CD14-positive monocyte (primary cell): ENCODE results near the gene EML3. TPM values are rescaled to one million over a fixed set of nuclear protein-coding genes. Genes with fewer than 3 reads are reported as not detected.

ENCODE experiments used
- DNase-seq, 3 donors: peaks; one replicate each; pipeline ENCODE4 v3.0.0-alpha.2; 2011 to 2022
- H2AFZ ChIP-seq: 2 replicates; pipeline ENCODE4 v1.6.0; 2012; ENCODE audit warnings: mild to moderate bottlenecking, low read depth, low read length, inconsistent platforms; ENCODE audit not compliant: insufficient read depth, poor library complexity, severe bottlenecking
- H3K27ac ChIP-seq, 2 donors: 1 replicate in 1 of 2; 2 replicates in 1 of 2; pipeline ENCODE4 v1.5.1; 2012 to 2013; ENCODE audit warnings: low read length in 2 of 2, control low read depth in 1 of 2, inconsistent platforms in 1 of 2, low read depth in 1 of 2, mild to moderate bottlenecking in 1 of 2
- H3K27me3 ChIP-seq, 2 donors: one replicate each; pipeline versions ENCODE4 v1.6.0 to v1.6.1; 2011 to 2013; ENCODE audit warnings: low read length in 2 of 2; ENCODE audit not compliant: control insufficient read depth in 2 of 2, insufficient read depth in 2 of 2
- H3K36me3 ChIP-seq, 2 donors: replicated peaks in 1 of 2; 1 replicate in 1 of 2; 2 replicates in 1 of 2; pipeline versions ENCODE4 v1.5.1 to v1.6.1; 2012 to 2013; ENCODE audit warnings: low read length in 2 of 2, control low read depth in 1 of 2, inconsistent platforms in 1 of 2, mild to moderate bottlenecking in 1 of 2; ENCODE audit not compliant: insufficient read depth in 2 of 2, control insufficient read depth in 1 of 2
- H3K4me1 ChIP-seq, 2 donors: 1 replicate in 1 of 2; 2 replicates in 1 of 2; pipeline versions ENCODE4 v1.5.1 to v1.6.1; 2012 to 2013; ENCODE audit warnings: low read length in 2 of 2, control low read depth in 1 of 2, inconsistent platforms in 1 of 2, mild to moderate bottlenecking in 1 of 2, moderate library complexity in 1 of 2; ENCODE audit not compliant: insufficient read depth in 2 of 2, control insufficient read depth in 1 of 2
- H3K4me2 ChIP-seq: replicated peaks from 2 replicates; pipeline ENCODE3; 2012; ENCODE audit warnings: low read length, moderate library complexity, mild to moderate bottlenecking; ENCODE audit not compliant: poor library complexity, severe bottlenecking; ENCODE audit errors: extremely low read depth
- H3K4me3 ChIP-seq, 3 experiments: fragments of 200-600 bp in 1 of 3; sonication (generic) in 1 of 3; replicated peaks in 1 of 3; 1 replicate in 2 of 3; 2 replicates in 1 of 3; pipeline ENCODE4 v1.5.1; 2011 to 2013; ENCODE audit warnings: low read length in 3 of 3, mild to moderate bottlenecking in 3 of 3, control low read depth in 2 of 3, low read depth in 2 of 3, inconsistent platforms in 1 of 3, moderate library complexity in 1 of 3
- H3K79me2 ChIP-seq: 2 replicates; pipeline ENCODE4 v1.6.0; 2012; ENCODE audit warnings: mild to moderate bottlenecking, control low read depth, inconsistent platforms, low read length, moderate library complexity; ENCODE audit not compliant: insufficient read depth
- H3K9ac ChIP-seq: 2 replicates; pipeline ENCODE4 v1.6.0; 2017; ENCODE audit warnings: low read length, mild to moderate bottlenecking; ENCODE audit not compliant: insufficient read depth, poor library complexity, severe bottlenecking
- H3K9me3 ChIP-seq, 2 donors: replicated peaks in 1 of 2; 1 replicate in 1 of 2; 2 replicates in 1 of 2; pipeline versions ENCODE4 v1.5.1 to v1.6.1; 2012 to 2013; ENCODE audit warnings: low read length in 2 of 2, control low read depth in 1 of 2; ENCODE audit not compliant: control insufficient read depth in 1 of 2, insufficient read depth in 1 of 2
- H4K20me1 ChIP-seq: 2 replicates; pipeline ENCODE4 v1.6.0; 2012; ENCODE audit warnings: mild to moderate bottlenecking, low read length, control low read depth, moderate library complexity; ENCODE audit not compliant: insufficient read depth
- H3K27ac Mint-ChIP-seq, 7 donors: one replicate each; pipeline ENCODE4 v1.8.0; 2020; ENCODE audit warnings: mild to moderate bottlenecking in 7 of 7, mixed read lengths in 7 of 7, moderate library complexity in 6 of 7, inconsistent platforms in 2 of 7
- H3K27me3 Mint-ChIP-seq, 3 donors: one replicate each; pipeline ENCODE4 v1.8.0; 2021 to 2022; ENCODE audit warnings: low read depth in 3 of 3, mild to moderate bottlenecking in 3 of 3, mixed read lengths in 3 of 3, moderate library complexity in 3 of 3, inconsistent platforms in 1 of 3
- H3K36me3 Mint-ChIP-seq, 2 donors: one replicate each; pipeline ENCODE4 v1.8.0; 2020; ENCODE audit warnings: mixed read lengths in 2 of 2, inconsistent platforms in 1 of 2, mild to moderate bottlenecking in 1 of 2
- H3K4me1 Mint-ChIP-seq: one replicate; pipeline ENCODE4 v1.8.0; 2020; ENCODE audit warnings: mild to moderate bottlenecking, mixed read lengths
- H3K4me3 Mint-ChIP-seq, 2 donors: one replicate each; pipeline ENCODE4 v1.8.0; 2020; ENCODE audit warnings: mild to moderate bottlenecking in 2 of 2, mixed read lengths in 2 of 2, moderate library complexity in 1 of 2
- H3K9me3 Mint-ChIP-seq, 7 donors: one replicate each; pipeline ENCODE4 v1.8.0; 2020 to 2022; ENCODE audit warnings: mixed read lengths in 7 of 7, mild to moderate bottlenecking in 6 of 7, moderate library complexity in 6 of 7, inconsistent platforms in 2 of 7
- WGBS: methylation state at CpG from one replicate; pipeline ENCODE4 v1.1.5; 2013; ENCODE audit warnings: missing lambda C conversion rate; ENCODE audit not compliant: insufficient coverage; 5-methylcytosine and 5-hydroxymethylcytosine counted together
- intact Hi-C, 2 donors: fragments of 100-400 bp; cut with micrococcal nuclease; formaldehyde crosslinking; loops; one replicate each; pipeline versions ENCODE4 v1.15.0 to v1.15.1; 2023
- polyA plus RNA-seq, 3 donors: library from polyadenylated mRNA; depleted of rRNA in 1 of 3; unstranded in 2 of 3; stranded (reverse) in 1 of 3; fragments of 300-500 nt in 2 of 3; fragments of >200 nt in 1 of 3; fragmentation: Illumina TruSeq in 2 of 3; gene quantifications; 1 replicate in 2 of 3; 2 replicates in 1 of 3; pipeline ENCODE4 v1.2.3, GENCODE V29; 2012 to 2021
- TF ChIP-seq, protein P1 (sequence below): fragments of 200-600 bp; IDR thresholded peaks from one replicate; pipeline ENCODE4 v1.8.0; 2022; ENCODE audit warnings: antibody characterized with exemption, mild to moderate bottlenecking

Gene EML3
- polyA plus RNA-seq, 3 donors = 7.2 to 131 (median 10.6) TPM

DNA sequence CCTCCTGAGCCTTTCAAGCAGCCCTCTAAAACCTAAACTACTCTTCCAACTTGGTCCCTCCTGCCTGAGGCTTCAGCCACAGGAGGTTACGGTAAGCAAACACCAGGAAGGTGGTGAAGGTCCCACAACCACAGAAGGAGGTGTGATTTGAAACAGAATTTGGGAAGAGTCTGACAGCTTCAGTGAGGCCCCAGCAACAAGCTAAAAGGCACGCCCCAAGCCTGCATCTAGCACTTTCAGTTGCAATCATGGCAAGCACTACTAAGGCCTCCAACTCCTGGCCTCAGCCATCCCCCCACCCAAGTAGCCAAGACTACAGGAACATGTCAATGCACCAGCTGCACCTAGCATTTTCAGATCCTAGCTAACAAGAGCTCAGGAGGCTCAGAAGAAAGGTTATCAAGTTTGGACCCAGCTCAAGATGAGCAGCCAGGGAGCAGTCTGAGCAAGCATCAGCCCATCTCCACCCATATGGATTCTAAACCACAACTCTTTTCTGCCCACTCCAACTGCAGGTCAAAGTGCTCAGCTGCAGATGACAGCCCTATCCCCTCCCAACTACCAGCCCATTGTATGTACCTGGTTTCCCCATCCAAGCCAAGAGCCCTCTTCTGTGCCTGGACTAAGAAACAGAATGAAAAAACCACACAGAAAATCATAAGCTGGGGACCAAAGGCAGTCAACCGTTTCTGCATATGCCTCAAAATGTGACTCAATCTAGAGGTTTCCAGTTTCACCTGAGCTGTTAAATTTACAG lies 55.5 kb downstream of the EML3 start:
- Histone ChIP-seq H4K20me1 (peaks cover 22% of the 10 kb centered on the region), H3K27ac (peak overlapping the region; percentile 95 to 100), H3K9ac (peak overlapping the region; percentile 92), H3K27me3 (no peaks in the 10 kb centered on the region), H3K4me2 (peak overlapping the region; percentile 77), H3K79me2 (peaks cover 54% of the 10 kb centered on the region), H3K4me1 (peaks cover 71 to 79% of the 10 kb centered on the region in 2 donors), H2AFZ (no peak overlapping the region), H3K36me3 (peaks cover 25 to 28% of the 10 kb centered on the region in 2 donors), H3K9me3 (no peaks in the 10 kb centered on the region), H3K4me3 (peak overlapping the region in 2 of 3 experiments; percentile 25 to 72)
- Mint-ChIP-seq H3K27me3 (peaks cover 0 to 17% (median 2%) of the 10 kb centered on the region in 3 donors), H3K9me3 (no peaks in the 10 kb centered on the region), H3K4me1 (peaks cover 72% of the 10 kb centered on the region), H3K27ac (peak overlapping the region; percentile 100), H3K4me3 (peak overlapping the region; percentile 74 to 93), H3K36me3 (peaks cover 20 to 41% of the 10 kb centered on the region in 2 donors)
- 0% methylated on average over 2 of the region's 3 CpGs for WGBS
- intact Hi-C loops = no loop called here
- TF ChIP-seq, protein P1, sequence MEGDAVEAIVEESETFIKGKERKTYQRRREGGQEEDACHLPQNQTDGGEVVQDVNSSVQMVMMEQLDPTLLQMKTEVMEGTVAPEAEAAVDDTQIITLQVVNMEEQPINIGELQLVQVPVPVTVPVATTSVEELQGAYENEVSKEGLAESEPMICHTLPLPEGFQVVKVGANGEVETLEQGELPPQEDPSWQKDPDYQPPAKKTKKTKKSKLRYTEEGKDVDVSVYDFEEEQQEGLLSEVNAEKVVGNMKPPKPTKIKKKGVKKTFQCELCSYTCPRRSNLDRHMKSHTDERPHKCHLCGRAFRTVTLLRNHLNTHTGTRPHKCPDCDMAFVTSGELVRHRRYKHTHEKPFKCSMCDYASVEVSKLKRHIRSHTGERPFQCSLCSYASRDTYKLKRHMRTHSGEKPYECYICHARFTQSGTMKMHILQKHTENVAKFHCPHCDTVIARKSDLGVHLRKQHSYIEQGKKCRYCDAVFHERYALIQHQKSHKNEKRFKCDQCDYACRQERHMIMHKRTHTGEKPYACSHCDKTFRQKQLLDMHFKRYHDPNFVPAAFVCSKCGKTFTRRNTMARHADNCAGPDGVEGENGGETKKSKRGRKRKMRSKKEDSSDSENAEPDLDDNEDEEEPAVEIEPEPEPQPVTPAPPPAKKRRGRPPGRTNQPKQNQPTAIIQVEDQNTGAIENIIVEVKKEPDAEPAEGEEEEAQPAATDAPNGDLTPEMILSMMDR = no peak
- DNase-seq = peak in 1 of 3 donors; percentile 14

DNA sequence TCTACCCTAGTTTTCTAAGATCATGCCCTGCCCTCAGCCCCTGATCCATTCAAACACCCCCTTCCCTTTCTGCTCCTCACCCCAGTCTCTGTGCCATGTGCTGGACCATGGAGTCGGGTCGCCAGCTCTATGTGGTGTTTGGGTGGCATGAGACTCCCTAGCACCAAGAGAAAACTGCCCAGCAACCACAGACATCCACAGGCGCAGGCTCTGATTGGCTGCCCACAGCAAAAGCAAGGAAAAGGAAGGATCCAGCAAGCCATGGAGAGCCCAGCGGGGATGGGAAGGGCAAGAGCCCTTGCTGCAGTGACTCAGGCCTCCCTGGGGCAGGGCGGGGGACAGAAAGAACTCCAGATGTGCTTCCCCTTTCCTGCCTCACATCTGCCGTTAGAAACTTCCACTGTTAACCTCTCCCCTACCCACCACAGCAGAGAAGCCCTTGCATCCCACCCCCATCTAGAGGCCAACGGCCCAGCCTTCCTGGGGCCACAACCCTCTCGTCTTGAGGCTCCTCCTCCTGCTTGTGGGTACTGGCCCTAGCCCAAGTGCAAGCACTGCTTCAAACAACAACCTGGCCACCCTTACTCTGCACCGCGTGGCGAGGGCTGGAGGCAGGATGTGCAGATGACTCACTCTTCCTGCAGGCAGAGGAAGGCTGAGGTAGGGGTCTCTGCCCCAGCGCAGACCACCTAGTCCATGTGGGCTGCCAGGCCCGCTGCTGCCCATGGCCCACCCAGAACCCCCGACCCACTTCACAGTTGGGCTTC lies 56.3 kb downstream of the EML3 start:
- H3K27me3 ChIP-seq = no peaks in the 10 kb centered on the region
- peaks cover 22% of the 10 kb centered on the region for H4K20me1 ChIP-seq
- WGBS = 0% methylated on average over 6 of the region's 14 CpGs
- H2AFZ ChIP-seq = no peak overlapping the region
- DNase-seq = peak; percentile 90 to 96 (median 93)
- no peaks in the 10 kb centered on the region for H3K9me3 Mint-ChIP-seq
- TF ChIP-seq, protein P1 = no peak
- peak overlapping the region; percentile 74 to 93 for H3K4me3 Mint-ChIP-seq
- H3K79me2 ChIP-seq = peaks cover 54% of the 10 kb centered on the region
- H3K27me3 Mint-ChIP-seq = peaks cover 0 to 17% (median 2%) of the 10 kb centered on the region in 3 donors
- peak overlapping the region; percentile 92 for H3K9ac ChIP-seq
- H3K9me3 ChIP-seq = no peaks in the 10 kb centered on the region
- peaks cover 20 to 24% of the 10 kb centered on the region in 2 donors for H3K36me3 ChIP-seq
- intact Hi-C loops = no loop called here
- peak overlapping the region; percentile 11 to 72 (median 25) for H3K4me3 ChIP-seq
- H3K36me3 Mint-ChIP-seq = peaks cover 16 to 34% of the 10 kb centered on the region in 2 donors
- H3K4me1 Mint-ChIP-seq = peaks cover 80% of the 10 kb centered on the region
- H3K4me1 ChIP-seq = peaks cover 79 to 86% of the 10 kb centered on the region in 2 donors
- H3K27ac Mint-ChIP-seq = peak overlapping the region; percentile 100
- peak overlapping the region; percentile 77 for H3K4me2 ChIP-seq
- H3K27ac ChIP-seq = peak overlapping the region; percentile 95 to 100
